ENCODE measurements around the gene COMMD3. TPM values are rescaled to one million over a fixed set of nuclear protein-coding genes. Genes with fewer than 3 reads are reported as not detected.

The COMMD3 gene
- total and polyA plus RNA-seq, 10 donors: 43.5 to 76.0 (median 53.4) TPM

GRCh38 chr10:22332116-22332692 is 16.0 kb downstream of the COMMD3 start:
- Histone ChIP-seq H3K27me3 (replicated peaks in 1 of 7) (peaks cover 10 to 37% (median 30%) of the 10 kb centered on the region in 7 donors), H3K36me3 (peaks cover 0 to 36% (median 28%) of the 10 kb centered on the region in 6 donors), H3K4me3 (no peak overlapping the region), H3K9me3 (peaks cover 0 to 10% (median 1%) of the 10 kb centered on the region in 8 donors), H3K4me1 (peaks cover 25 to 59% (median 44%) of the 10 kb centered on the region in 6 donors), H3K27ac (peak overlapping the region in 4 of 8 donors; percentile 71 to 75 (median 72))
- intact Hi-C loops (cut with DNase I; ENCODE audit: low total_unique reads): no loop called here
- TF ChIP-seq CTCF (IDR thresholded peaks at IDR 0.05 in 8 of 11, conservative IDR thresholded peaks at IDR 0.05 in 3 of 11) (no peak), POLR2A (IDR thresholded peaks at IDR 0.05) (no peak), POLR2AphosphoS5 (IDR thresholded peaks at IDR 0.05) (no peak)
- DNase-seq: no peak
- WGBS, 5 donors: 92 to 94% (median 93%) methylated on average over 7 of the region's 7 CpGs

DNA sequence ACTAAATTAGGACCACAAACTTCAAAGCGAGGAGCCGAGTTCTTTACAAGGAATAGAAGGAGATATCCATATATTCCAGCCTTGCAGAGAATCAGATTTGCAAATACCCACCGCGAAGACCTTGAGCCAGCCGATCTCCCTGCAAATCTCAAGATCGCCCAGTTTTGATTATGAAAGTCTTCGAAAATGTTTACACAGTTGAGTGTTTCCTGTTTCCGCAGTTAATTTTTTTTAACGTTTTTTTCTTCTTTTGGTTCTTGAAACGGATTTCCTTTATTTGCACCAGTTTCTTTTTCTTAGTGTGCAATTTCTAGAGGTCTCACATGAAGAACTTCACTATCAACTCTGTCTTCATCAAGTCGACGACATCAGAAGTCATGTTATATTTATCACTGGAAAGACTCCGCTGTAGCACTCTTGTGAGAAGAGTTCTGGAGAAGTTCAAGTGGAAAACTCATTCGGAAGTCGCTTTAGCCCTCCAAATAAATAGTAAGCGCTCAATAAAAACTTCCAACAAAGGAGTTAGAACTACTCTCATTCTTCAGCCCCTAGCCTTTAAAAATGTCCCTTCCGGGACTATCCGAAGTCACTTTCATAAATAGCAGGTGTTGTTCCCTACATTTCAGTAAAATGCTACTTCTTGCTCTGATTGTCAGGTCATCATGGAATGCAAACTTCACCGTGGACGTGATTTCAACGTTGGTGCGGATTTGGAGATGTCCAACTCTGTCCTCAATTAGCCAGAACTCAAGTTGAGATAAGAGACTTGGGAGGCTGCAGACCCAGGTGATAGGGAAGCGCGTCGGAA is 17.2 kb downstream of the COMMD3 start:
- Histone ChIP-seq H3K27me3 (replicated peaks in 1 of 7) (peaks cover 16 to 49% (median 42%) of the 10 kb centered on the region in 7 donors), H3K36me3 (peaks cover 0 to 24% (median 20%) of the 10 kb centered on the region in 6 donors), H3K4me1 (peaks cover 25 to 60% (median 45%) of the 10 kb centered on the region in 6 donors), H3K4me3 (peak overlapping the region in 5 of 8 donors; percentile 5 to 70 (median 44)), H3K27ac (peak overlapping the region in 7 of 8 donors; percentile 38 to 75 (median 71)), H3K9me3 (peaks cover 0 to 10% (median 1%) of the 10 kb centered on the region in 8 donors)
- no peak for DNase-seq
- 26 to 42% (median 31%) methylated on average over 25 of the region's 25 CpGs for WGBS, 5 donors
- intact Hi-C loops (cut with DNase I; ENCODE audit: low total_unique reads): no loop called here
- TF ChIP-seq POLR2AphosphoS5 (IDR thresholded peaks at IDR 0.05) (no peak), POLR2A (IDR thresholded peaks at IDR 0.05) (no peak), CTCF (IDR thresholded peaks at IDR 0.05 in 8 of 11, conservative IDR thresholded peaks at IDR 0.05 in 3 of 11) (no peak)

GRCh38 chr10:22333975-22334282 is 17.7 kb downstream of the COMMD3 start:
- H3K27ac ChIP-seq: peak overlapping the region in 3 of 8 donors; percentile 70 to 75 (median 71)
- H3K9me3 ChIP-seq: peaks cover 0 to 10% (median 1%) of the 10 kb centered on the region in 8 donors
- TF ChIP-seq POLR2A (IDR thresholded peaks at IDR 0.05) (no peak), POLR2AphosphoS5 (IDR thresholded peaks at IDR 0.05) (no peak)
- intact Hi-C loops (cut with DNase I; ENCODE audit: low total_unique reads): no loop called here
- peak; percentile 75 for DNase-seq
- H3K4me1 ChIP-seq: peaks cover 25 to 61% (median 46%) of the 10 kb centered on the region in 6 donors
- peaks cover 0 to 19% (median 15%) of the 10 kb centered on the region in 6 donors for H3K36me3 ChIP-seq
- H3K27me3 ChIP-seq (replicated peaks in 1 of 7): peaks cover 18 to 54% (median 47%) of the 10 kb centered on the region in 7 donors
- H3K4me3 ChIP-seq: peak overlapping the region in 7 of 8 donors; percentile 26 to 70 (median 44)
- WGBS, 5 donors: 64 to 69% (median 66%) methylated on average over 16 of the region's 16 CpGs

GRCh38 chr10:22334414-22335172 is 18.4 kb downstream of the COMMD3 start:
- intact Hi-C loops (cut with DNase I; ENCODE audit: low total_unique reads): no loop called here
- peaks cover 21 to 61% (median 54%) of the 10 kb centered on the region in 7 donors for H3K27me3 ChIP-seq (replicated peaks in 1 of 7)
- DNase-seq: peak; percentile 82

More at GRCh38 chr10:22334414-22335172, 18.4 kb downstream of the COMMD3 start:
- TF ChIP-seq POLR2AphosphoS5 (IDR thresholded peaks at IDR 0.05) (peak in 2 of 3 donors; percentile 55 to 69), POLR2A (IDR thresholded peaks at IDR 0.05) (no peak)
- Histone ChIP-seq H3K4me1 (peaks cover 26 to 67% (median 50%) of the 10 kb centered on the region in 6 donors), H3K9me3 (peaks cover 0 to 10% (median 1%) of the 10 kb centered on the region in 8 donors), H3K36me3 (peaks cover 0 to 12% (median 9%) of the 10 kb centered on the region in 6 donors), H3K27ac (peak overlapping the region in 3 of 8 donors; percentile 3 to 39 (median 38)), H3K4me3 (peak overlapping the region; percentile 26 to 70 (median 44))
- 22 to 32% (median 24%) methylated on average over 59 to 73 of the region's 73 CpGs for WGBS, 5 donors

Data from spleen (tissue), 11 donors.